CD1c-positive myeloid dendritic cell (primary cell): ENCODE measurements around the gene ERO1B.
A peak's percentile ranks its signal among the peaks of the same experiment; 100 is the strongest.

Experiments
- DNase-seq: peaks from one replicate; pipeline ENCODE4 v3.0.0-alpha.2; 2016; ENCODE audit errors: extremely low spot score

Gene ERO1B

GRCh38 chr1:236297161-236297560, 15.4 kb upstream of the ERO1B start:
- no peak for DNase-seq

- DNase-seq, result no peak
Observed at GRCh38 chr1:236292425-236292824, 10.7 kb upstream of the ERO1B start.

GRCh38 chr1:236289492-236290131, 7.9 kb upstream of the ERO1B start:
- no peak for DNase-seq

- no peak for DNase-seq
Observed at GRCh38 chr1:236288620-236288976, 6.8 kb upstream of the ERO1B start.

- DNase-seq, result no peak
Observed at GRCh38 chr1:236287757-236288619, 6.2 kb upstream of the ERO1B start.

GRCh38 chr1:236287356-236287755, 5.6 kb upstream of the ERO1B start:
- DNase-seq, result no peak

- peak; percentile 30 for DNase-seq
Observed at GRCh38 chr1:236284291-236284721, 2.5 kb upstream of the ERO1B start.

- DNase-seq, result no peak
Observed at GRCh38 chr1:236282719-236283118, 961 bp upstream of the ERO1B start.

GRCh38 chr1:236282425-236282716, 613 bp upstream of the ERO1B start:
- DNase-seq, result peak; percentile 30

GRCh38 chr1:236281198-236281653, 532 bp downstream of the ERO1B start:
- peak; percentile 50 for DNase-seq

- peak; percentile 3 for DNase-seq
Observed at GRCh38 chr1:236280438-236281197, 1.1 kb downstream of the ERO1B start.

GRCh38 chr1:236275586-236275985, 6.2 kb downstream of the ERO1B start:
- no peak for DNase-seq

GRCh38 chr1:236275061-236275460, 6.7 kb downstream of the ERO1B start:
- DNase-seq, result no peak

GRCh38 chr1:236273358-236273757, 8.4 kb downstream of the ERO1B start:
- DNase-seq, result no peak

GRCh38 chr1:236269439-236269838, 12.3 kb downstream of the ERO1B start:
- DNase-seq, result no peak

- DNase-seq, result no peak
Observed at GRCh38 chr1:236261898-236262297, 19.9 kb downstream of the ERO1B start.

- no peak for DNase-seq
Observed at GRCh38 chr1:236261033-236261432, 20.7 kb downstream of the ERO1B start.

- no peak for DNase-seq
Observed at GRCh38 chr1:236259043-236259442, 22.7 kb downstream of the ERO1B start.

- no peak for DNase-seq
Observed at GRCh38 chr1:236258114-236258622, 23.6 kb downstream of the ERO1B start.

- DNase-seq, result no peak
Observed at GRCh38 chr1:236257216-236257615, 24.5 kb downstream of the ERO1B start.

- no peak for DNase-seq
Observed at GRCh38 chr1:236253918-236254637, 27.7 kb downstream of the ERO1B start.

GRCh38 chr1:236253119-236253518, 28.6 kb downstream of the ERO1B start:
- no peak for DNase-seq
